Measurements from ENCODE around the gene SLC9A3.

SLC9A3 gene

GRCh38 chr5:555058-555623 is 30.9 kb upstream of the SLC9A3 start:
- H3K9me3 ChIP-seq (ENCODE audit: control insufficient read depth, insufficient read depth, low read depth, low read length) = no peaks in the 10 kb centered on the region
- H3K36me3 ChIP-seq (ENCODE audit: control insufficient read depth in 2 of 2, insufficient read depth in 1 of 2, low read length in 2 of 2) = no peaks in the 10 kb centered on the region
- H3K27ac ChIP-seq (ENCODE audit: extremely low read depth, low read depth, low read length) = no peak overlapping the region
- ChIA-PET CTCF (no interaction called here), POLR2A (no interaction called here)
- H3K4me1 ChIP-seq (ENCODE audit: control insufficient read depth, insufficient read depth, low read length) = no peaks in the 10 kb centered on the region
- no peak for TF ChIP-seq ZBTB20 (tag by site-specific recombination; IDR thresholded peaks at IDR 0.05)
- no peak for TF ChIP-seq ZSCAN18 (tag by site-specific recombination; IDR thresholded peaks at IDR 0.05)
- TF ChIP-seq ZNF311 (tag by site-specific recombination; IDR thresholded peaks at IDR 0.05; ENCODE audit: borderline replicate concordance) = no peak
- no peak for TF ChIP-seq GFI1B (tag by site-specific recombination; IDR thresholded peaks at IDR 0.05)
- no peak for TF ChIP-seq SCRT1 (tag by site-specific recombination; IDR thresholded peaks at IDR 0.05; ENCODE audit: borderline replicate concordance)
- TF ChIP-seq GLIS2 (tag by site-specific recombination; IDR thresholded peaks at IDR 0.05) = peak; percentile 51; the same call in 1 of the 2 replicates
- TF ChIP-seq ZNF677 (tag by site-specific recombination; IDR thresholded peaks at IDR 0.05) = no peak
- no peak for TF ChIP-seq ZNF488 (tag by site-specific recombination; IDR thresholded peaks at IDR 0.05)
- H3K4me3 ChIP-seq (ENCODE audit: low read depth, low read length) = no peak overlapping the region

- CTCF ChIA-PET = no interaction called here
Measured at GRCh38 chr5:554284-554988, 30.2 kb upstream of the SLC9A3 start.

GRCh38 chr5:553874-554273 is 29.6 kb upstream of the SLC9A3 start:
- Histone ChIP-seq H3K9me3 (ENCODE audit: control insufficient read depth, insufficient read depth, low read depth, low read length) (no peaks in the 10 kb centered on the region), H3K36me3 (ENCODE audit: control insufficient read depth in 2 of 2, insufficient read depth in 1 of 2, low read length in 2 of 2) (no peaks in the 10 kb centered on the region), H3K4me3 (ENCODE audit: low read depth, low read length) (no peak overlapping the region), H3K27ac (ENCODE audit: extremely low read depth, low read depth, low read length) (no peak overlapping the region), H3K4me1 (ENCODE audit: control insufficient read depth, insufficient read depth, low read length) (no peaks in the 10 kb centered on the region)
- CTCF ChIA-PET = no interaction called here
- POLR2A ChIA-PET = no interaction called here
- no peak for TF ChIP-seq ZNF692 (tag by site-specific recombination; IDR thresholded peaks at IDR 0.05)
- TF ChIP-seq KLF1 (tag by site-specific recombination; IDR thresholded peaks at IDR 0.05) = peak; percentile 34; the same call in 1 of the 2 replicates
- peak; percentile 26; the same call in 1 of the 2 replicates for TF ChIP-seq ZBTB17 (tag by site-specific recombination; IDR thresholded peaks at IDR 0.05)

More at GRCh38 chr5:554284-554988, 30.2 kb upstream of the SLC9A3 start:
- no peak for TF ChIP-seq SP7 (tag by site-specific recombination; IDR thresholded peaks at IDR 0.05)
- TF ChIP-seq ZNF610 (tag by site-specific recombination; IDR thresholded peaks at IDR 0.05; ENCODE audit: borderline replicate concordance) = no peak
- TF ChIP-seq ZNF19 (tag by site-specific recombination; IDR thresholded peaks at IDR 0.05; ENCODE audit: low read depth) = no peak
- no peaks in the 10 kb centered on the region for H3K9me3 ChIP-seq (ENCODE audit: control insufficient read depth, insufficient read depth, low read depth, low read length)
- H3K4me3 ChIP-seq (ENCODE audit: low read depth, low read length) = no peak overlapping the region
- H3K27ac ChIP-seq (ENCODE audit: extremely low read depth, low read depth, low read length) = no peak overlapping the region
- H3K4me1 ChIP-seq (ENCODE audit: control insufficient read depth, insufficient read depth, low read length) = no peaks in the 10 kb centered on the region
- no peaks in the 10 kb centered on the region for H3K36me3 ChIP-seq (ENCODE audit: control insufficient read depth in 2 of 2, insufficient read depth in 1 of 2, low read length in 2 of 2)
- POLR2A ChIA-PET = no interaction called here
